GM21360 (cell line): Measurements from ENCODE around the gene BCAR3.
"Not testable (repeated sequence)": the region's sequence is repeated elsewhere in the genome, so short reads cannot be mapped to it uniquely, and the experiment has no call there.

Experiments used
- ATAC-seq: cut with Tn5 transposase; IDR thresholded peaks from one replicate; pipeline ENCODE4 v1.9.1; 2021; ENCODE audit warnings: mild to moderate bottlenecking, moderate library complexity; ENCODE audit not compliant: unreplicated experiment

The BCAR3 gene

GRCh38 chr1:93671099-93671621, 10.5 kb downstream of the BCAR3 start:
- ATAC-seq: no peak

DNA sequence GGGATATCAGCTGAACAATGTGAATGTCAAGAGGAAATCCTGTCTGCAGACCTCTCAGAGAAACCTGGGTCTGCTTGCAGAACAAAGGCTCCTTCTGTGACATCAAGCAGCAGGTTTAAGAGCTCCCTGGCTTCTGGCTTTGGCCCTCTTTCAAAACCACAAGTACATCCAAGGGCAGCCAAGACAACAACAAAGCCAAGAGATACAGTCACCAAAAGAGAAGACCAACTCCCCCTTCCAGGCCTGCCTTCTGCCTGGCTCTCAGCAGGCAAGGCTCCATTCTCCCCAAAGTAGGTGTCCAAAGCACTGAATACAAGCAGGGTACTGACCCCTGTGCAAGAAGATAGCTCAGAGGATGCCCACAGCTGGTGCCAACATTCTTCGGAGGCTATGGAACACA, 11.5 kb downstream of the BCAR3 start:
- no peak for ATAC-seq

DNA sequence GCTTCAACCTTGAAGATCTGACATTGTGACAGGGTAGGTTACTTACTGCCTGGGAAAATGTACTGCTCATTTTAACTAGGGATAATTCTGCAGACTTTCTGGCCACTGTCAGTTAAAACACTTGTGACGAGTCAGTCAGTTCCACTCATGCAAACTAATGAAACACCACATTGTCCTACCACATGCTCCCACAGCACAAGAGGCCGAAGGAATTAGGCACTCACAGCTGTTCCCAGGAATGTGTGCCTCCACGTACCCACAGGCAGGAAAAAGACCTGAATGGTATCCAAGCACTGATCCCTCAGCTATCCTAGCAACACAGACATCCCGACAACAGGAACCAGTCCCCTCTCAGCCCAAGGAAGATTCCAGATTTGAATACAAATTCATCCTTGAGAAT, 12.3 kb downstream of the BCAR3 start:
- ATAC-seq: no peak

DNA sequence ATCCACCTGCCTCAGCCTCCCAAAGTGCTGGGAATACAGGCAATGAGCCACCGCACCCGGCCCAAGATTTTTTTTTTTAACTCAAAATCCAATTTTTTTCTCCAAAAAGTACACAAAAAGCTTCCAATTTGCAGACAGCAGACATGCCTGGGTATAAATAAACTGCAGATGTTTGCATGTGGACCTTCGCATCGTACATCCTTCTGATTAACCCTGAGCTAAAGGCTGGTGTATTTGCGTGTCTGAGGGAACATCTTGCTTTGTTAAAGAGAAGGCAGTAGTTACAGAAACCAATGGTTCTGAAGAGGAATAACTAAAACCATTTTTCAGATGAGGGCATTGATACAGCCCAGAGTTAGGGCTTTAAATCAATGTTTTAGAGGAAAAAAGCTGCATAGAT, 12.7 kb downstream of the BCAR3 start:
- no peak for ATAC-seq

GRCh38 chr1:93668121-93668520, 13.5 kb downstream of the BCAR3 start:
- ATAC-seq: no peak

- ATAC-seq: no peak
Measured at GRCh38 chr1:93667642-93668041, 14.0 kb downstream of the BCAR3 start.

DNA sequence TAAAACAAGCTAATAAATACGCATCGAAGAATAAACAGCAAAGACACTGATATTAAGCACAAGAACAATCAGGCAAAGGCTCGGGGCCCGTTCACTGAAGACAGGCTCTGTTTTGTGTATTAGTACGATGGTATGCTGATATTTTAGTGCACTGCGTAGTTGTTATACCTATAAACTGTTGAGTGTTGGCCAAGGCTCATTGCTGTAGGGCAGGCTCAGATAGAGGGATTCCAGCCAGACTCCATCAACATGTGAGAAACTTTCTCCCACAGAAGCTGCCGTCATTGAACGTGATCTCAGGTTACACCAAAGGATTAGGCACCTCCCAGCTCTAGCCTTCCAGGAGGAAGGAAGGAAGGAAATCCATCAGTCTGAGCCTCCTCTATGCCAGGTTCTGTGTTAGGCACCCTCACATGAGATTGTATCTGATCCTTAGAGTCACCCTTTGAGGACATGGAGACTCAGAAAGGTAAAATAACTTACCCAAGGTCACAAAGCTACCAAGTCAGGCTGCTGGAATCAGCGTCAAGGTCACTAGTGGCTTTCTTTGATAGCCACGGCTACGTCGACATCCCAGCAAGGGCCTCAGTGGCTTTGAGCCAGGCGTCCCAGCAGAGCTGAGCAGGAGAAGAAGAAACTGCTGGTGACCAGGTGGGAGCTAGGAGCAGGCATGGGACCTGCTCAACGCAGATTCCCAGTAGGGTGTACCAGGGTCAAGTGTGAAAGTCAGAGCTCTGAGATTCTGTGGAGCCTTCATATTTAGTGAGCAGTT, 14.8 kb downstream of the BCAR3 start:
- ATAC-seq: no peak

DNA sequence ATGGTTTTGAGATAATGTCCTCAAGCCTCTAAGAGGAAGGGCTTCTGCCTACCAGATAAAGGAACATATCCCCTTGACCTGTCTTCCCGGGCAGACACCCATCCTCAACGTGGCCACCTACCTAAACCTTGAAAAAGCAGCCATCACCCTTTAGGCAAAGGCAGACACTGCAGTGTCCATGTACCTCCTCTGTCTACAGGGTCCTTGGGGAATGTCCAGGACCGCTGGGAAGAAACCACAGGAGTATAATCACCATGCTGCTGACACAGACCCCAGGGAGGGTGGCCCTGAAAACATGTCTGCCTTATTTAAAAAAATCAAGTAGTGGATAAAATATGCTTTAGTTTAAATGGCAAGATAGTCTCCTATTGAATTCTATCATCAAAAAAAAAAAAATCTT, 16.6 kb downstream of the BCAR3 start:
- no peak for ATAC-seq

- no peak for ATAC-seq
Measured at GRCh38 chr1:93663208-93663614, 18.4 kb downstream of the BCAR3 start.

DNA sequence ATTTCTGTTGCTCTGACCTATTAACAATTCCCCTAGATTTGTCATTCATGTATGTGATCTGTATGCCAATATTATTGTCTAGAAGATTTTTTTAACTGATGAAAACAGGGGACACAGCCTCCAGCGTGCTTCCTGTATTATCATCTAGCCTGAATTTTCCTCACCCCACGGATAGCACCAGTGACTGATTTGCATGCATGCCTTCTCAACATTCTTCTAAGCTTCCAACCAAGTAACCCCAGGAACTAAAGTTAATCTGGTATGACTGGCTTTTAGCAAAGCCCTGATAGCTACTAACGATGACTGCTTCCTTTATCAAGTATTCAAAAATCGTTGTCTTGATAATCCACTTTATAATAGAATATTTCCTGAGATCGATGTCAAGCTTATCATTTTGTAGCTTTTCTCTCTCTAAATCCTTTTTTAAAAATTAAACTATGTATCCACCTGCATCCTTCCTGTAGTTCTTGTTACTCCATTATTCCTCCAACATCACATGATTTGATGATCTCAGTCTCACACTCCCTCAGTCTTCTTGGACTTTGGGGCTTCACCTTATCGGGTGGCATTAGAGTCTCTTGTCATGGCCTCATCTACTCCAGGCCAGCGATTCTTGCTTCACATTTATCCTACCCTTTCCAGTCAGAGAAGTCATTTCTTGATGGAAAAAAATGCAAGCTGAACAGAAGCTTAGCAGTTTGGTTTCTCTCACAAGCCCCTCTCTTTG, 19.0 kb downstream of the BCAR3 start:
- no peak for ATAC-seq

- ATAC-seq: no peak
Measured at GRCh38 chr1:93661829-93662474, 19.7 kb downstream of the BCAR3 start.

- ATAC-seq: not testable (repeated sequence)
Measured at GRCh38 chr1:93661341-93661740, 20.3 kb downstream of the BCAR3 start.

GRCh38 chr1:93659822-93660503, 21.7 kb downstream of the BCAR3 start:
- no peak for ATAC-seq

GRCh38 chr1:93658188-93658587, 23.4 kb downstream of the BCAR3 start:
- no peak for ATAC-seq

DNA sequence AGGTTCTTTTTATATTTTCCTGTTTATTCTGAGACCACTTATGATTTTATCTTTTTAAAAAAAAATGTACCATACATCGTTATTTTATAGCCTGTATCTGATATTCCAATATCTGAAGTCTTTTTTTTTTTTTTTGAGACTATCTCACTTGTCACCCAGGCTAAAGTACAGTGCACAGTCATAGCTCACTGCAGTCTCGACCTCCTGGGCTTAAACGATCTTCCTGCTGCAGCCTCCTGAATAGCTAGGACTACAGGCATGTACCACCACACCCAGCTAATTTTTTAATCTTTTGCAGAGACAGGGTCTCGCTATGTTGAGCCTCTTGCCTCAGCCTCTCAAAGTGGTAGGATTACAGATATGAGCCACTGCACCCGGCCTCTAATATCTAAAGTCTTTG, 25.1 kb downstream of the BCAR3 start:
- ATAC-seq: no peak

DNA sequence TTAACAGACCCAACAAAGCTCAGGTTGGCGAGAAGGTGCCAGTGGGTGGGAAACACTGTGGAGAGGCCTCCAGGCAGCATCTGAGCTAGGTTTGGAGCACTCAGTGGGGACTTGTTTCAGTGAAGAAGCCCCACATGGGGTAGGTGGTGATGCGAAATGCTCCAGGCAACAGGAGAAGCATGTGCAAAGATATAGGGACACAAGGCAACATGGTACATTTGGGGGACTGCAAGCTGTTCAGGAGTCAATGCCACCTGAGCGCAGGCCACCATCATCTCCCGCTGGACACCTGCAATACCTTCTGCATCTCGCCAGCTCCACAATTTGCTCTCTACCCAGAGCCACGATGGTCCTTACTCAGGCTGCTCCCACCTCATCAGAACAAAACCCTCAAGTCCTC, 28.0 kb downstream of the BCAR3 start:
- no peak for ATAC-seq

GRCh38 chr1:93652323-93652949, 29.2 kb downstream of the BCAR3 start:
- no peak for ATAC-seq

DNA sequence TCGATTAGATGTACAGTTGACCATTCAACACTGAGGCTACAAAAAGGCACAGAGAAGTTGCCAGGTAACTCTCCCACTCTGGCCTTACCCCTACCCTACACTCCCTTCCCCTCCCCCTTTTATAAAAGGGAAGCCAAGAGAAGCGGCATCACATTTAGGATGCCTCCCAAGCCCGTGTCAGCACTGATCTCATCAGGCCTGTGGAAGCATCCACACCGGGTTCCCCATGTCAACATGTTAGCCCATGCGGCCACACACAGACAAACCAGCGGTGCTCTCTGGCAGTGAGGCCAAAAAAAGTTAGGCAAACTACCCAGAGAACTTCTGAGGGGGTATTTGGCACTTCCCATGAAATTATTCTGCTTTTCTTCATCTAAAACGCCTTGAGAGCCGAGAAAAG, 29.9 kb downstream of the BCAR3 start:
- ATAC-seq: no peak

DNA sequence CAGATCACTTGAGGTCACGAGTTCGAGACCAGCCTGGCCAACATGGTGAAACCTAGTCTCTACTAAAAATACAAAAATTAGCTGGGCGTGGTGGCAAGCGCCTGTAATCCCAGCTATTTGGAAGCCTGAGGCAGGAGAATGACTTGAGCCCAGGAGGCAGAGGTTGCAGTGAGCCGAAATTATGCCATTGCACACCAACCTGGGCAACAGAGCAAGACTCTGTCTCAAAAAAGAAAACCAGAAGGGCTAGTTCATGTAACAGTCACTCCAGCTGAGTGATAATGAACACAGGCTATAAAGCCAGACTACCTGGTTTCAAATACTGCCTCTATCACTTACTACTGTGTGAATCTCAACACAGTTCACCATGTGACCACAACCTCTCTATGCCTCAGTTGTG, 31.5 kb downstream of the BCAR3 start:
- ATAC-seq: not testable (repeated sequence)

DNA sequence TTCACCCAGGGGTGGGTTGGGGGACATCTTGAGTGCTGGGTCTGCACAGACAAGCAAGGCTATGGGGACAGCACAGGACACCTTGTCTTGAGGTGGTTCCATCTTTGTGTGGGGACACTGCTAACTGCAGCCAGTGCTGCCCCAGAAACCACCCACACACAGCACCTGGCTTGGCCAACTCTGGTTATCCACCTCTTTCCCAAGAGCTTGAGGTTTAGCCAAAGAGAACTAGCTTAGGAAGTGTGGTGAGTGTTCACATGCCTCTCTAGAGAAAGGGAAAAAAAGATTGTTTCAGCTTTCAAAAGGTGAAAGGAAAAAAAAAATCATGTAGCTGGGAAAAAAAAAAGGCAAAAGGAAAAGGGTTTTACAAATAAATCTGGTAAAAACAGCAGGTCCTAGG, 32.4 kb downstream of the BCAR3 start:
- no peak for ATAC-seq

GRCh38 chr1:93648656-93649055, 33.0 kb downstream of the BCAR3 start:
- no peak for ATAC-seq
